Activated CD8-positive, alpha-beta memory T cell treated with anti-CD3 and anti-CD28 coated beads, Interleukin-2, amount 50 U/mL, for 1 hour (primary cell): ENCODE results near the gene NADSYN1.

Experiments
- DNase-seq: peaks from one replicate; pipeline ENCODE4 v3.0.0-alpha.2; 2020; ENCODE audit errors: extremely low read depth

NADSYN1 gene

DNA sequence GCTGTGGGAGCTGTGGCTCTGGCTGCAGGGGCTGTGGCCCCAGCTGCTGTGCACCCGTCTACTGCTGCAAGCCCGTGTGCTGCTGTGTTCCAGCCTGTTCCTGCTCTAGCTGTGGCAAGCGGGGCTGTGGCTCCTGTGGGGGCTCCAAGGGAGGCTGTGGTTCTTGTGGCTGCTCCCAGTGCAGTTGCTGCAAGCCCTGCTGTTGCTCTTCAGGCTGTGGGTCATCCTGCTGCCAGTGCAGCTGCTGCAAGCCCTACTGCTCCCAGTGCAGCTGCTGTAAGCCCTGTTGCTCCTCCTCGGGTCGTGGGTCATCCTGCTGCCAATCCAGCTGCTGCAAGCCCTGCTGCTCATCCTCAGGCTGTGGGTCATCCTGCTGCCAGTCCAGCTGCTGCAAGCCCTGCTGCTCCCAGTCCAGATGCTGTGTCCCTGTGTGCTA is 95.7 kb downstream of the NADSYN1 start:
- DNase-seq = no peak
